Measurements from ENCODE around the gene EPHB1. TPM values are rescaled to one million over a fixed set of nuclear protein-coding genes. Genes with fewer than 3 reads are reported as not detected.

EPHB1 gene
- total RNA-seq, 1 donor from 2014 or later = 13.7 TPM

DNA sequence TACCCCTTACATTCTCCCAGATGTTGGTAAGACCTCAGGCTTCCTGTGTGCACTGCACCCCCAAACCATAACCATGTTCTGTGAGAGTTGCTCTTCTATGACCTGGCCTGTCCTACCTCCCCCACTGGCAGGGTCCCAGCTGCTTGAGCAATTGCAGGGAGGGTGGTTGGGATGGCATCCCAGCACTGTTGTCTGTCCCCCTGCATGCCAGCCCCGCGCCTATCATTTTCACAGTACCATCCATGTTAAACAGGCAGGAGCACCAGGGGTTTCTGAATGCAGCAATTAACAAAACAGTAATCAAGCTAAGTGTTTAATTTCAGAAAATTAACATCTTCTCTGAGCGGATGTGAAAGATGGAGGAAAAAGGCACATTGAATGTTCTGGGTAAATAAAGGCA lies 345.5 kb downstream of the EPHB1 start:
- Mint-ChIP-seq H3K27ac (ENCODE audit: unreplicated experiment) (no peak overlapping the region), H3K27me3 (ENCODE audit: low read depth) (no peaks in the 10 kb centered on the region), H3K4me1 (peaks cover 14% of the 10 kb centered on the region), H3K9me3 (no peaks in the 10 kb centered on the region), H3K4me3 (no peak overlapping the region), H3K36me3 (ENCODE audit: low read depth) (no peaks in the 10 kb centered on the region)
- DNase-seq (ENCODE audit: low read depth, low spot score) = no peak
- TF ChIP-seq, protein P1, sequence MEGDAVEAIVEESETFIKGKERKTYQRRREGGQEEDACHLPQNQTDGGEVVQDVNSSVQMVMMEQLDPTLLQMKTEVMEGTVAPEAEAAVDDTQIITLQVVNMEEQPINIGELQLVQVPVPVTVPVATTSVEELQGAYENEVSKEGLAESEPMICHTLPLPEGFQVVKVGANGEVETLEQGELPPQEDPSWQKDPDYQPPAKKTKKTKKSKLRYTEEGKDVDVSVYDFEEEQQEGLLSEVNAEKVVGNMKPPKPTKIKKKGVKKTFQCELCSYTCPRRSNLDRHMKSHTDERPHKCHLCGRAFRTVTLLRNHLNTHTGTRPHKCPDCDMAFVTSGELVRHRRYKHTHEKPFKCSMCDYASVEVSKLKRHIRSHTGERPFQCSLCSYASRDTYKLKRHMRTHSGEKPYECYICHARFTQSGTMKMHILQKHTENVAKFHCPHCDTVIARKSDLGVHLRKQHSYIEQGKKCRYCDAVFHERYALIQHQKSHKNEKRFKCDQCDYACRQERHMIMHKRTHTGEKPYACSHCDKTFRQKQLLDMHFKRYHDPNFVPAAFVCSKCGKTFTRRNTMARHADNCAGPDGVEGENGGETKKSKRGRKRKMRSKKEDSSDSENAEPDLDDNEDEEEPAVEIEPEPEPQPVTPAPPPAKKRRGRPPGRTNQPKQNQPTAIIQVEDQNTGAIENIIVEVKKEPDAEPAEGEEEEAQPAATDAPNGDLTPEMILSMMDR (conservative IDR thresholded peaks at IDR 0.05) = no peak

DNA sequence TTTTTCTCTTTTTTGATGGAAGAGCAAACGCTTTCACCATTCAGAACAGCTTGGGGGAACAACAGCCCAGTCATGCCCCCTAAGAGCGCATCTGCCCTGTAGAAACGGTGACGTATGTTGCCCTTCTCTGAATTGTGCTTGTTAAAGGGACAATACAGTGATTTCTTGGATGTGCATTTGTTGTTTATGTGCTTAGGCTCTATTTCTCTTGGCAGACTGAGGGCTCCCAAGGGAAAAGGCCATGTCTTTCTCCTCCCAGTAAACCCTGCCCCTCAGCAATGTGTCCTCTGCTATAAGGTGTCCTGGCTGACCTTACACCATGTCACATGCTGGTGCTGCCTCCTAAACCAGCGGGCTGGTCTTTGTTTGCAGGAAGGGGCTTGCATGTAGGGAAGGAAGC lies 346.1 kb downstream of the EPHB1 start:
- H3K36me3 Mint-ChIP-seq (ENCODE audit: low read depth) = no peaks in the 10 kb centered on the region
- no peak for DNase-seq (ENCODE audit: low read depth, low spot score)
- TF ChIP-seq, protein P1 (conservative IDR thresholded peaks at IDR 0.05) = no peak
- H3K9me3 Mint-ChIP-seq = no peaks in the 10 kb centered on the region
- H3K4me1 Mint-ChIP-seq = peaks cover 14% of the 10 kb centered on the region
- H3K4me3 Mint-ChIP-seq = no peak overlapping the region
- no peak overlapping the region for H3K27ac Mint-ChIP-seq (ENCODE audit: unreplicated experiment)
- no peaks in the 10 kb centered on the region for H3K27me3 Mint-ChIP-seq (ENCODE audit: low read depth)

DNA sequence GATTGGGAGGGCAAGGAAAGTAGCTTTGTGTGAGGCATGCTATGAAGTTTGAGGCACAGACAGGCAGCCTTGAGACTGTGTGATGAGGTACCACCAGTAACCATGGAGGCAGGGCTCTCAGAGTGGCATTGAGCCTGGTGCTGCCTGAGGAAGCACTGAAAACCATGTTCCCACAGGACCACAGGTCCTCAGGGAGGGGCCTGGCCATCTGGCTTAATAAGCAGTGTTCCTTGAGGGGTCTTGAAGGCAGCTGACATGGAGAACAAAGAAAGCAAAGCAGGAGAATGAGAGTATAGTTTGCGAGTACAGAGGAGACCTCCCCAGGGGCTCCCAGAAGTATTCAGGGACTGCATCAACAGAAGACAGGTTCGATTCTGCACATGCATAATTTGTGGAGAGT lies 346.6 kb downstream of the EPHB1 start:
- no peaks in the 10 kb centered on the region for H3K27me3 Mint-ChIP-seq (ENCODE audit: low read depth)
- H3K4me3 Mint-ChIP-seq = no peak overlapping the region
- no peak for DNase-seq (ENCODE audit: low read depth, low spot score)
- TF ChIP-seq, protein P1 (conservative IDR thresholded peaks at IDR 0.05) = no peak
- H3K4me1 Mint-ChIP-seq = peaks cover 14% of the 10 kb centered on the region
- no peak overlapping the region for H3K27ac Mint-ChIP-seq (ENCODE audit: unreplicated experiment)
- no peaks in the 10 kb centered on the region for H3K36me3 Mint-ChIP-seq (ENCODE audit: low read depth)
- no peaks in the 10 kb centered on the region for H3K9me3 Mint-ChIP-seq

DNA sequence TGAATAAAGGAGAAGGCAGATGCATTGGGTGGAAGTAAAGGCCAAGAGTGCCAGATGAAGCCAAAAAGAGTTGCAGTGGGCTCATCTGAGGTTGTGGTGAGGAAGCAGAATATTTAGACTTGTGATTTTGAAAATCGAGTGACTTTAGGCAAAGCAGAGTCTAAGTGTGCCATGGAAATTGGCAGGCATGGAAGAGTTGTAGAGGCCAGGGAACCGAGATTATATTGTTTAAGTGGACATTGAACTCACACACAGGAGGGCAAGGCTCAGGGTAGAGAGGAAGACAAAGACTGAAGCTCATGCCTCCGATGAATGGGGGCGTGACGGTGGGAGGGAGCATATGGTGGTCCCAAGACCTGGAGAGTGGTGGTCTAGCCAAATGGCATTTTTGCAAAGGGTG lies 347.5 kb downstream of the EPHB1 start:
- TF ChIP-seq, protein P1 (conservative IDR thresholded peaks at IDR 0.05) = no peak
- H3K4me1 Mint-ChIP-seq = peaks cover 14% of the 10 kb centered on the region
- H3K4me3 Mint-ChIP-seq = no peak overlapping the region
- H3K27me3 Mint-ChIP-seq (ENCODE audit: low read depth) = no peaks in the 10 kb centered on the region
- no peaks in the 10 kb centered on the region for H3K36me3 Mint-ChIP-seq (ENCODE audit: low read depth)
- no peak for DNase-seq (ENCODE audit: low read depth, low spot score)
- no peak overlapping the region for H3K27ac Mint-ChIP-seq (ENCODE audit: unreplicated experiment)
- no peaks in the 10 kb centered on the region for H3K9me3 Mint-ChIP-seq

GRCh38 chr3:135143474-135143873 lies 348.4 kb downstream of the EPHB1 start:
- Mint-ChIP-seq H3K36me3 (ENCODE audit: low read depth) (no peaks in the 10 kb centered on the region), H3K4me3 (no peak overlapping the region), H3K9me3 (no peaks in the 10 kb centered on the region), H3K27me3 (ENCODE audit: low read depth) (no peaks in the 10 kb centered on the region), H3K4me1 (peaks cover 23% of the 10 kb centered on the region), H3K27ac (ENCODE audit: unreplicated experiment) (no peak overlapping the region)
- no peak for DNase-seq (ENCODE audit: low read depth, low spot score)
- TF ChIP-seq, protein P1 (conservative IDR thresholded peaks at IDR 0.05) = no peak

- H3K27ac Mint-ChIP-seq (ENCODE audit: unreplicated experiment) = no peak overlapping the region
- no peak overlapping the region for H3K4me3 Mint-ChIP-seq
- peaks cover 31% of the 10 kb centered on the region for H3K4me1 Mint-ChIP-seq
- H3K9me3 Mint-ChIP-seq = no peaks in the 10 kb centered on the region
- TF ChIP-seq, protein P1 (conservative IDR thresholded peaks at IDR 0.05) = no peak
- no peaks in the 10 kb centered on the region for H3K36me3 Mint-ChIP-seq (ENCODE audit: low read depth)
- no peaks in the 10 kb centered on the region for H3K27me3 Mint-ChIP-seq (ENCODE audit: low read depth)
- no peak for DNase-seq (ENCODE audit: low read depth, low spot score)
These were observed 350.5 kb downstream of the EPHB1 start for GRCh38 chr3:135145581-135145980.

Measured in neural crest cell (in vitro differentiated cells).